ENCODE data around the gene CCDC28A.

CCDC28A gene

GRCh38 chr6:138818496-138819194 lies 45.1 kb downstream of the CCDC28A start:
- no peak overlapping the region for H3K4me3 ChIP-seq (ENCODE audit: low read depth, low read length)
- no peak for TF ChIP-seq ZNF76 (tag by site-specific recombination; IDR thresholded peaks at IDR 0.05; ENCODE audit: borderline replicate concordance, low read depth)
- peak; percentile 27; the same call in 1 of the 2 replicates for TF ChIP-seq ZSCAN16 (tag by site-specific recombination; IDR thresholded peaks at IDR 0.05)
- POLR2A ChIA-PET, result no interaction called here
- peaks cover 11% of the 10 kb centered on the region for H3K4me1 ChIP-seq (ENCODE audit: control insufficient read depth, insufficient read depth, low read length)
- H3K9me3 ChIP-seq (ENCODE audit: control insufficient read depth, insufficient read depth, low read depth, low read length), result no peaks in the 10 kb centered on the region
- no peaks in the 10 kb centered on the region for H3K36me3 ChIP-seq (ENCODE audit: control insufficient read depth in 2 of 2, insufficient read depth in 1 of 2, low read length in 2 of 2)
- CTCF ChIA-PET, result interaction anchor here (0.6 to 3.2 kb wide), 4 partner anchors 164 to 703 kb away, joined by 3 to 11 read pairs (median 3); no protein-coding TSS in a partner anchor
- no peak overlapping the region for H3K27ac ChIP-seq (ENCODE audit: extremely low read depth, low read depth, low read length)

GRCh38 chr6:138821519-138821918 lies 48.0 kb downstream of the CCDC28A start:
- H3K27ac ChIP-seq (ENCODE audit: extremely low read depth, low read depth, low read length), result no peak overlapping the region
- H3K36me3 ChIP-seq (ENCODE audit: control insufficient read depth in 2 of 2, insufficient read depth in 1 of 2, low read length in 2 of 2), result no peaks in the 10 kb centered on the region
- no peaks in the 10 kb centered on the region for H3K9me3 ChIP-seq (ENCODE audit: control insufficient read depth, insufficient read depth, low read depth, low read length)
- no peak overlapping the region for H3K4me3 ChIP-seq (ENCODE audit: low read depth, low read length)
- ChIA-PET POLR2A (no interaction called here), CTCF (interaction anchor here (0.6 to 1.7 kb wide), 7 partner anchors 11 to 1145 kb away, joined by 3 to 4 read pairs (median 3); no protein-coding TSS in a partner anchor)
- TF ChIP-seq HOXA7 (CRISPR knock-in tag; IDR thresholded peaks at IDR 0.05; ENCODE audit: borderline replicate concordance) (no peak), REPIN1 (tag by site-specific recombination; IDR thresholded peaks at IDR 0.05; ENCODE audit: low read depth) (no peak), PBX3 (CRISPR knock-in tag; IDR thresholded peaks at IDR 0.05) (no peak), ZFP37 (tag by site-specific recombination; IDR thresholded peaks at IDR 0.05) (no peak), PRDM2 (tag by site-specific recombination; IDR thresholded peaks at IDR 0.05; ENCODE audit: borderline replicate concordance) (no peak), ZNF140 (tag by site-specific recombination; IDR thresholded peaks at IDR 0.05) (no peak), ZBTB7A (tag by site-specific recombination; IDR thresholded peaks at IDR 0.05; ENCODE audit: low read depth) (no peak), ZNF626 (tag by site-specific recombination; IDR thresholded peaks at IDR 0.05) (no peak), IKZF3 (tag by site-specific recombination; IDR thresholded peaks at IDR 0.05) (no peak), ZNF280C (tag by site-specific recombination; IDR thresholded peaks at IDR 0.05) (no peak)
- H3K4me1 ChIP-seq (ENCODE audit: control insufficient read depth, insufficient read depth, low read length), result no peaks in the 10 kb centered on the region
